Stimulated activated naive CD8-positive, alpha-beta T cell treated with anti-CD3 and anti-CD28 coated beads, Interleukin-15, amount 100 ng/mL, for 72 hours (primary cell): Measurements from ENCODE around the gene KCMF1.

Experiments used
- ATAC-seq: fragments of 150-1000 bp; cut with Tn5 transposase; 2 replicates; pipeline ENCODE4 v1.10.0; 2021; ENCODE audit warnings: mild to moderate bottlenecking, moderate library complexity
- DNase-seq, 2 donors: peaks; one replicate each; pipeline ENCODE4 v3.0.0; 2021 to 2022
- H3K27ac Mint-ChIP-seq, 2 donors: one replicate each; pipeline ENCODE4 v1.8.0; 2022; ENCODE audit warnings: mild to moderate bottlenecking in 2 of 2, mixed read lengths in 2 of 2, moderate library complexity in 2 of 2
- H3K27me3 Mint-ChIP-seq: one replicate; pipeline ENCODE4 v1.8.0; 2022; ENCODE audit warnings: mixed read lengths
- H3K4me1 Mint-ChIP-seq: one replicate; pipeline ENCODE4 v1.8.0; 2022; ENCODE audit warnings: mild to moderate bottlenecking, mixed read lengths
- H3K4me3 Mint-ChIP-seq, 2 donors: one replicate each; pipeline ENCODE4 v1.8.0; 2022; ENCODE audit warnings: mild to moderate bottlenecking in 2 of 2, mixed read lengths in 2 of 2, moderate library complexity in 1 of 2
- H3K9me3 Mint-ChIP-seq, 2 donors: one replicate each; pipeline ENCODE4 v1.8.0; 2022; ENCODE audit warnings: mixed read lengths in 2 of 2

Gene KCMF1

GRCh38 chr2:84964406-84965191 is 6.4 kb upstream of the KCMF1 start:
- Mint-ChIP-seq H3K4me1 (peaks cover 62% of the 10 kb centered on the region), H3K27me3 (no peaks in the 10 kb centered on the region), H3K27ac (peak overlapping the region in 1 of 2 donors; percentile 92), H3K9me3 (no peaks in the 10 kb centered on the region), H3K4me3 (no peak overlapping the region)
- DNase-seq (no peak), ATAC-seq (no peak)

- ATAC-seq (no peak), DNase-seq (no peak)
- Mint-ChIP-seq H3K4me3 (no peak overlapping the region), H3K4me1 (peaks cover 61% of the 10 kb centered on the region), H3K27ac (peak overlapping the region in 1 of 2 donors; percentile 19), H3K27me3 (no peaks in the 10 kb centered on the region), H3K9me3 (no peaks in the 10 kb centered on the region)
Measured at GRCh38 chr2:84965192-84965516, 5.8 kb upstream of the KCMF1 start.

- DNase-seq (no peak), ATAC-seq (no peak)
- no peak overlapping the region for H3K4me3 Mint-ChIP-seq
- peak overlapping the region in 1 of 2 donors; percentile 76 for H3K27ac Mint-ChIP-seq
- H3K9me3 Mint-ChIP-seq, result no peaks in the 10 kb centered on the region
- H3K27me3 Mint-ChIP-seq, result no peaks in the 10 kb centered on the region
- H3K4me1 Mint-ChIP-seq, result peaks cover 59% of the 10 kb centered on the region
Measured at GRCh38 chr2:84965827-84966226, 5.1 kb upstream of the KCMF1 start.

DNA sequence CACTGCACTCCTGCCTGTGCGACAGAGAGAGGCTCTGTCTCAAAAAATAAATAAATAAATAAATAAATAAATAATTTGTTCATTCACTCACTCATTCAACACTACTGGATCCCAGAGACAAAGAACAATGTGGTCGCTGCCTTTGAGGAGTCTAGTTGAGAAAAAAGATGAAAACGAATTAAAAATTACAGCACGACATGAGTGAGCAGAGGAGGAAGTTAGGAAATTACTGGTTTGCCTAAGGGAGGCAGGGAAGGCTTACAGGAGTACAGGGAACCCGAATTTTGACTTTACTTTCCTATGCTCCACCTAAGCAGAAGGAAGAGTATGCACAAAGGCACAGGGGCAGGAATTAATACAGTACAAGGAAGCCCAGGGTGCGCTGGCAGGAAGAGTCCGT is 4.2 kb upstream of the KCMF1 start:
- H3K27ac Mint-ChIP-seq, result peak overlapping the region in 1 of 2 donors; percentile 54
- peak overlapping the region; percentile 4 to 34 for H3K4me3 Mint-ChIP-seq
- H3K4me1 Mint-ChIP-seq, result peaks cover 54% of the 10 kb centered on the region
- DNase-seq (no peak), ATAC-seq (no peak)
- H3K9me3 Mint-ChIP-seq, result no peaks in the 10 kb centered on the region
- no peaks in the 10 kb centered on the region for H3K27me3 Mint-ChIP-seq

- Mint-ChIP-seq H3K27me3 (no peaks in the 10 kb centered on the region), H3K4me1 (peaks cover 53% of the 10 kb centered on the region), H3K4me3 (peak overlapping the region; percentile 98 to 100), H3K27ac (peak overlapping the region; percentile 100), H3K9me3 (no peaks in the 10 kb centered on the region)
- DNase-seq, result peak; percentile 12 to 38
- ATAC-seq, result no peak
Measured at GRCh38 chr2:84969511-84970209, 1.3 kb upstream of the KCMF1 start.

DNA sequence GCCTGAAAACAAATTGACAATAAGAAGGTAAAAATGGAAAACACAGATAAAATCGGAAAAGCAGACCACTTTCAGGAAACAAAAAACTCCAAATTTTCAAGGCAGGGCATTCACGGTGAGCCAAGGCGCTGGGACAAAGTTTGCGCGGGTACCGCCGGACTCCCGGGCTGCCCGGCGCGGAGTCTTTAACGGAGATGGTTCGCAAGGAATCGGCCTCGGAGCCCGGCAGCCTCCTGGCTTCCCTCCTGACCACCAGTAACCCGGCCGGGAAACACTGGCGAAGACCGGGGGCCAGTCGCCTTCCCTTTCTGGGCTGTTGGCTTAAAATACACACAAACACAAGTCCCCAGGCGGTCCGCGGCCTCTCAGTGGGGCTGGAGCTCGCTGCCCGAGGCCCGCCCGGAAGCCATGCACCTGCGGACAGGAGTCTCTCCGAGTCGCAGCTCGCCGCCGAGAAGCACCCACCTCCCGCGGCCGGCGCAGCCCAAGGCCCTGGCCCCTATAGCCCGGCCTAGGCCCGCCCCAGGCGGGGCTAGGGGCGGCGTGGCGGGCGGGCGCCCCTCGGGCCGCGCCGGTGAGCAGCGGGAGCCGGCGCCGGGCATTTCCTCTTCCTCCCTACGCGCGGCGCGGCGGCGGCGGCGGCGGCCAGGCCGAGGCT is 622 bp upstream of the KCMF1 start:
- ATAC-seq, result peak; percentile 65
- DNase-seq, result peak; percentile 71
- peak overlapping the region; percentile 100 for H3K27ac Mint-ChIP-seq
- no peaks in the 10 kb centered on the region for H3K27me3 Mint-ChIP-seq
- H3K4me1 Mint-ChIP-seq, result peaks cover 55% of the 10 kb centered on the region
- H3K9me3 Mint-ChIP-seq, result no peaks in the 10 kb centered on the region
- H3K4me3 Mint-ChIP-seq, result peak overlapping the region; percentile 98 to 100

- H3K4me1 Mint-ChIP-seq, result peaks cover 50% of the 10 kb centered on the region
- DNase-seq (peak; percentile 75 to 79), ATAC-seq (peak; percentile 67)
- peak overlapping the region; percentile 94 to 96 for H3K27ac Mint-ChIP-seq
- H3K9me3 Mint-ChIP-seq, result no peaks in the 10 kb centered on the region
- H3K27me3 Mint-ChIP-seq, result no peaks in the 10 kb centered on the region
- peak overlapping the region; percentile 86 to 95 for H3K4me3 Mint-ChIP-seq
Measured at GRCh38 chr2:84971510-84972206, 697 bp downstream of the KCMF1 start.

DNA sequence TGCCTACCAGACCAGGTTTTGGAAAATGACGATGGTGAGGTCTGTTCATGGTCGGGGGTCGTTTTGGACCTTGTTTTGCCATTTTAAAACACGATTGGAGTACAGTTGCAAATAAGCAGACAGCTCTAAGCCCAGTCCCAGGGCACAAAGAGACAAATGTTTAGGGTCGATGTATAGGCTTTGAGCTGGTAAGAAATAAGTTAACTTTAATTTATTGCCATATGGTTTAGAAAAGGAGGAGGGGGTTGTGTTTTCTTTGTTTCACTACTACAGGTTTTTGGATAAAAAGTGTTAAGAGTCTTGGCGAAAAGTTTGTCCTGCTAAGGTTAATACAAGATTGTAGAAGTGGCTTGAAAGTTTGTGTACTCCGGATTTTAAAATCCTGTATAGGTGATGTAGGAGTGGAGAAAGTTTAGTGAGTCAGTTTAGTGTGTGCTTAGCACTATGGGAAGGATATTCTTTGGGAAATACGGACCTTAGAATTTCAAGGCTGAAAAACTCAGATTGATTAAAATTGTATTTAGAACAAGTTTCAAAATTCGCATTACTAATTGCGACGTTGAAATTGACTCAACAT is 1.3 kb downstream of the KCMF1 start:
- Mint-ChIP-seq H3K9me3 (no peaks in the 10 kb centered on the region), H3K4me1 (peaks cover 50% of the 10 kb centered on the region), H3K4me3 (peak overlapping the region; percentile 86 to 95), H3K27ac (peak overlapping the region; percentile 94 to 96), H3K27me3 (no peaks in the 10 kb centered on the region)
- DNase-seq, result no peak
- peak; percentile 0 for ATAC-seq

DNA sequence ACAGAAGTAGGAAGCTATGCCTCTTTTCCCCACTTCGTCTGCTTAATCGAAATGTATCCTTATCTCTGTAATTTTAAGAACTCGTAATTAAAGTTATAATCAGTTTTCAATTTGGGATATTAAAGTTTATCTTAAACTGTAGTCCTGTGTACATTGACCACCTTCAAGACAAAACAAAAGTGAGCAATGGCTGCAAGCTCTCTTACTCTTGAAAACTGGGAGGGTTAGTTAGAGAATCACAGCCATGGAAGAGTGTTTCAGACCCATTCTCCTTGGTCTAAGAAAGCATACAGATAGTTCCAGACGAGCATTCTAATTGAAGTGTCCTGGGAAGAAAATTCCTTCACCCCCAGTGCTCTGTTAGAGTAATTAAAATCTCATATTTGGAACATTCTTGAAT is 2.0 kb downstream of the KCMF1 start:
- DNase-seq (no peak), ATAC-seq (no peak)
- H3K27me3 Mint-ChIP-seq, result no peaks in the 10 kb centered on the region
- H3K4me3 Mint-ChIP-seq, result peak overlapping the region; percentile 86 to 95
- H3K4me1 Mint-ChIP-seq, result peaks cover 54% of the 10 kb centered on the region
- H3K9me3 Mint-ChIP-seq, result no peaks in the 10 kb centered on the region
- H3K27ac Mint-ChIP-seq, result peak overlapping the region; percentile 27 to 77

DNA sequence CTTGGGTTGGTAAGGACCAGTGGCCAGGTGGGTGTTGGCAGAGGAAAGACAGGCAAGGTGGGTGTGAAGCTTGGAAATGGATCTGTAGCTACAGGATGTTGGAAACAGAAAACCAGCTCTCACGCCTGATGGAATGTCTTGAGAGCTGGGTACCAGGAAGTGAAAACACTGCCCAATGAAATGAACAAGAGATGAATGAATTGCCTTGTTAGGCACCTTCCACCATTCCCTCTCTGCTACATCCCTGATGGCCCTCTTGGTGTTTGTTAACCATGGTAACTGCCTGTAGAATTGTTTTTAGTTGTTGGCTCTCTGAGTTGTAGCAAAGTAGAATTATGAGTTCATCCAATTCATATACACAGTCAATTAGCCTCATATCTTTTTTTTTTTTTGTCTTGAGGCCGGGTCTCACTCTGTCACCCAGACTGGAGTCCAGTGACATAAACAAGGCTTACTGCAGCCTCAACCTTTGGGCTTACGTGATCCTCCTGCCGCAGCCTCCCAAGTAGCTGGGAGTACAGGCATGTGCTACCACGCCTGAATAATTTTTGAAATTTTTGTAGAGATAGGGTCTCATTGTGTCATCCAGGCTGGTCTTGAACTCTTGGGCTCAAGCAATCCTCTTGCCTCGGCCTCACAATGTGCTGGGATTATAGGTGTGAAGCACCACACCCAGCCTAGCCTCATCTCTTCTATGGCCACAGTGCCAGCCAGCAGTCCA is 9.5 kb downstream of the KCMF1 start:
- H3K4me3 Mint-ChIP-seq, result peak overlapping the region in 1 of 2 donors; percentile 3
- no peaks in the 10 kb centered on the region for H3K27me3 Mint-ChIP-seq
- DNase-seq, result no peak
- peaks cover 65% of the 10 kb centered on the region for H3K4me1 Mint-ChIP-seq
- no peaks in the 10 kb centered on the region for H3K9me3 Mint-ChIP-seq
- no peak for ATAC-seq
- no peak overlapping the region for H3K27ac Mint-ChIP-seq

- no peak overlapping the region for H3K4me3 Mint-ChIP-seq
- no peaks in the 10 kb centered on the region for H3K9me3 Mint-ChIP-seq
- H3K27ac Mint-ChIP-seq, result peak overlapping the region in 1 of 2 donors; percentile 20
- ATAC-seq, result no peak
- H3K4me1 Mint-ChIP-seq, result peaks cover 49% of the 10 kb centered on the region
- H3K27me3 Mint-ChIP-seq, result no peaks in the 10 kb centered on the region
- no peak for DNase-seq
Measured at GRCh38 chr2:84986018-84986417, 15.1 kb downstream of the KCMF1 start.

DNA sequence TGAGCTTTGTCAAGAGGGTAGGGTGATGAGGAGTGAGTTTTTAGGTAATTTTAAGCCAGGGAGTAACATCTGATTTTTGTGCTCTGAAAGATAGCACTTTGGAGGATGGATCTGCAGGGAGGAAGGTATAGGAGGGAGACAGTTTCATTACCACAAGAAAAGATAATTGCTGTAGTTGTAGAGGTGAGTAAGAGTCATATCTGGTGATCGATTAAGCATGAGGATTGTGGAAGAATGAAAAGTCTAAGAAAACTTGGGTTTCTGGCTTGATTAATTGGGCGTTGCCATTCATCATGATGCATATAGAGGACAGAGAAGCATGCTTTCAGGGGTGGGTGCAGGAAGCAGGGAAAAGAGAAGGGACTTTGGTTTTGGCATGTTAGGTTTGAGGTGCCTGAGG is 18.5 kb downstream of the KCMF1 start:
- peaks cover 42% of the 10 kb centered on the region for H3K4me1 Mint-ChIP-seq
- H3K4me3 Mint-ChIP-seq, result no peak overlapping the region
- DNase-seq, result no peak
- H3K27me3 Mint-ChIP-seq, result no peaks in the 10 kb centered on the region
- H3K27ac Mint-ChIP-seq, result no peak overlapping the region
- ATAC-seq, result peak; percentile 57
- no peaks in the 10 kb centered on the region for H3K9me3 Mint-ChIP-seq

DNA sequence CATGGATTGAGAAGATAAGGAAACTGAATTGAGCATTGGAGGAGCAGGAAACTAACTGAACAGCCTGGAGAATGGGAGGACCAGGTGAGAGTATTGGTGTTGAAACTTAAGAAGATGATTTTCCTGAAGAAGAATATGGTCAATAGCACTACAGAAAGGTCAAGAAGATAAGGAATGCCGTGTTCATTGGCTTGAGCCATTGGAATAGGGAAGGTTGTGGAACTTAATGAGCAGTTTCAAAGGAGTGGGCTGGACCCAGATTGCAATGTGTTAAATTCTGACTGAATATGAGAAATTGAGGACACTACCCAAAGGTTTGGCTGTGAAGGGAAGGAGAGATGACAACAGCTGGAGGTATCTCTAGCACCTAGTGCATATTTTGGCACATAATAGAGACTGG is 19.0 kb downstream of the KCMF1 start:
- peaks cover 42% of the 10 kb centered on the region for H3K4me1 Mint-ChIP-seq
- H3K9me3 Mint-ChIP-seq, result no peaks in the 10 kb centered on the region
- H3K4me3 Mint-ChIP-seq, result no peak overlapping the region
- no peaks in the 10 kb centered on the region for H3K27me3 Mint-ChIP-seq
- no peak overlapping the region for H3K27ac Mint-ChIP-seq
- ATAC-seq (no peak), DNase-seq (no peak)

- Mint-ChIP-seq H3K4me1 (peaks cover 44% of the 10 kb centered on the region), H3K27me3 (no peaks in the 10 kb centered on the region), H3K9me3 (no peaks in the 10 kb centered on the region), H3K4me3 (no peak overlapping the region), H3K27ac (no peak overlapping the region)
- DNase-seq (no peak), ATAC-seq (peak; percentile 70)
Measured at GRCh38 chr2:84991404-84992160, 20.6 kb downstream of the KCMF1 start.
